Ovary (tissue), 3 donors: ENCODE measurements around the gene IL1R1.

Experiments used
- EP300 ChIP-seq: sonication (generic); formaldehyde crosslinking; IDR thresholded peaks from one replicate; pipeline ENCODE4 v1.6.1; 2017; ENCODE audit warnings: antibody characterized with exemption
- POLR2A ChIP-seq: fragments of 450-650 bp; IDR thresholded peaks from one replicate; pipeline ENCODE4 v1.6.1; 2017; ENCODE audit warnings: antibody characterized with exemption, mild to moderate bottlenecking, moderate library complexity
- TF ChIP-seq, protein P1 (sequence below), 3 donors: fragments of 450-650 bp in 2 of 3; fragments of 200-600 bp in 1 of 3; IDR thresholded peaks; one replicate each; pipeline versions ENCODE4 v1.5.1 to v1.8.0; 2016 to 2022; ENCODE audit warnings: antibody characterized with exemption in 3 of 3, mild to moderate bottlenecking in 1 of 3
- donor health status: DM: no; HTN: no; CAD: no.

DNA sequence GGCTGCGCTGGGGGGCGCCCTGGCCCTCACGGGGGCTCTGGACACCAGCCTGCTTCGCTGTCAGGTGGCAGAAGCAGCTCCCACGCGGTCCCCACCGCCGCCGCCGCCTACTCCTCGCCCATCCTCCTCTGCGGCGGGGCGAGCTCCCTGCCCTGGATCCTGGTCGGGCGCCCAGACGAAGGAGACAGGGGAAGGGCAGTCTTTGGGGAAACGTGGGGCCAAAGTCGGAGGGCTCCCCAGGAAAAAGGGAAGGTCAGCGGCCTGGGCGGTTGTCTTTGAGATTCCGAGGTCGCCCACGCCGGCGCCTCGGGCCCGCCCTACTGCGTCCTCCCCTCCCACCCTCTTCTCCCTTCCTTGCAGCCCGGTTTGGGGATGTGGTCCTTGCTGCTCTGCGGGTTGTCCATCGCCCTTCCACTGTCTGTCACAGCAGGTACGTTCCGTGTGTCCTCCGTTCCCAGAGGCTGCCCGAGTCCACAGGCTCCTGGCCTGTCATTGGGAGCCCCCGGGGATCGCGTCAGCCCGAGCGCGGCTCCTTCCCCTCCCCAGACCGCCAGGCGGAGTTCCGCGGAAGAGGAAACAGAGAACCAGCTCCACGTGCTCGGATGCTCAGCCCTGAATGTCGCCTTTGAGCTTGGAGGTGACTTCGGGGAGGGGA lies 45.1 kb downstream of the IL1R1 start:
- TF ChIP-seq EP300: no peak
- TF ChIP-seq POLR2A: no peak
- TF ChIP-seq, protein P1, sequence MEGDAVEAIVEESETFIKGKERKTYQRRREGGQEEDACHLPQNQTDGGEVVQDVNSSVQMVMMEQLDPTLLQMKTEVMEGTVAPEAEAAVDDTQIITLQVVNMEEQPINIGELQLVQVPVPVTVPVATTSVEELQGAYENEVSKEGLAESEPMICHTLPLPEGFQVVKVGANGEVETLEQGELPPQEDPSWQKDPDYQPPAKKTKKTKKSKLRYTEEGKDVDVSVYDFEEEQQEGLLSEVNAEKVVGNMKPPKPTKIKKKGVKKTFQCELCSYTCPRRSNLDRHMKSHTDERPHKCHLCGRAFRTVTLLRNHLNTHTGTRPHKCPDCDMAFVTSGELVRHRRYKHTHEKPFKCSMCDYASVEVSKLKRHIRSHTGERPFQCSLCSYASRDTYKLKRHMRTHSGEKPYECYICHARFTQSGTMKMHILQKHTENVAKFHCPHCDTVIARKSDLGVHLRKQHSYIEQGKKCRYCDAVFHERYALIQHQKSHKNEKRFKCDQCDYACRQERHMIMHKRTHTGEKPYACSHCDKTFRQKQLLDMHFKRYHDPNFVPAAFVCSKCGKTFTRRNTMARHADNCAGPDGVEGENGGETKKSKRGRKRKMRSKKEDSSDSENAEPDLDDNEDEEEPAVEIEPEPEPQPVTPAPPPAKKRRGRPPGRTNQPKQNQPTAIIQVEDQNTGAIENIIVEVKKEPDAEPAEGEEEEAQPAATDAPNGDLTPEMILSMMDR (IDR thresholded peaks at IDR 0.05): peak in 2 of 3 donors; percentile 16 to 58
